Measurements from ENCODE around the gene VPS18. TPM values are rescaled to one million over a fixed set of nuclear protein-coding genes. Genes with fewer than 3 reads are reported as not detected.

Gene VPS18
- polyA plus RNA-seq, 3 donors, result 15.9 to 17.7 (median 16.3) TPM

- no peak for DNase-seq (ENCODE audit: low read depth in 3 of 3, low spot score in 2 of 3)
Observed at GRCh38 chr15:40915679-40916078, 21.4 kb downstream of the VPS18 start.

GRCh38 chr15:40917585-40917984 lies 23.3 kb downstream of the VPS18 start:
- no peak for DNase-seq (ENCODE audit: low read depth in 3 of 3, low spot score in 2 of 3)

GRCh38 chr15:40918146-40918798 lies 24.0 kb downstream of the VPS18 start:
- DNase-seq (ENCODE audit: low read depth in 3 of 3, low spot score in 2 of 3), result no peak

- no peak for DNase-seq (ENCODE audit: low read depth in 3 of 3, low spot score in 2 of 3)
Observed at GRCh38 chr15:40918799-40919392, 24.6 kb downstream of the VPS18 start.

- no peak for DNase-seq (ENCODE audit: low read depth in 3 of 3, low spot score in 2 of 3)
Observed at GRCh38 chr15:40921949-40922607, 27.8 kb downstream of the VPS18 start.

GRCh38 chr15:40922608-40923005 lies 28.4 kb downstream of the VPS18 start:
- DNase-seq (ENCODE audit: low read depth in 3 of 3, low spot score in 2 of 3), result no peak

- DNase-seq (ENCODE audit: low read depth in 3 of 3, low spot score in 2 of 3), result no peak
Observed at GRCh38 chr15:40923551-40923950, 29.3 kb downstream of the VPS18 start.

- no peak for DNase-seq (ENCODE audit: low read depth in 3 of 3, low spot score in 2 of 3)
Observed at GRCh38 chr15:40925495-40925862, 31.2 kb downstream of the VPS18 start.

- DNase-seq (ENCODE audit: low read depth in 3 of 3, low spot score in 2 of 3), result no peak
Observed at GRCh38 chr15:40925863-40926658, 31.8 kb downstream of the VPS18 start.

GRCh38 chr15:40926659-40927494 lies 32.6 kb downstream of the VPS18 start:
- DNase-seq (ENCODE audit: low read depth in 3 of 3, low spot score in 2 of 3), result no peak

- DNase-seq (ENCODE audit: low read depth in 3 of 3, low spot score in 2 of 3), result no peak
Observed at GRCh38 chr15:40927495-40927872, 33.2 kb downstream of the VPS18 start.

GRCh38 chr15:40927873-40928806 lies 33.9 kb downstream of the VPS18 start:
- DNase-seq (ENCODE audit: low read depth in 3 of 3, low spot score in 2 of 3), result no peak

GRCh38 chr15:40928821-40929659 lies 34.8 kb downstream of the VPS18 start, which contains the start of gene DLL4:
TSS of gene DLL4 (plus strand) at chr15:40929340. CDS start at chr15:40929669, 329 bp downstream.
- no peak for DNase-seq (ENCODE audit: low read depth in 3 of 3, low spot score in 2 of 3)

- DNase-seq (ENCODE audit: low read depth in 3 of 3, low spot score in 2 of 3), result no peak
Observed at GRCh38 chr15:40929660-40930429, 35.6 kb downstream of the VPS18 start.

GRCh38 chr15:40930430-40931299 lies 36.4 kb downstream of the VPS18 start:
- no peak for DNase-seq (ENCODE audit: low read depth in 3 of 3, low spot score in 2 of 3)

- DNase-seq (ENCODE audit: low read depth in 3 of 3, low spot score in 2 of 3), result no peak
Observed at GRCh38 chr15:40931300-40932142, 37.3 kb downstream of the VPS18 start.

Measured in right renal cortex interstitium (tissue), 3 donors.